ENCODE data around the gene KCTD15.

- TF ChIP-seq CTCF (conservative IDR thresholded peaks at IDR 0.05; ENCODE audit: low read length): no peak
- TF ChIP-seq EZH2phosphoT487 (IDR thresholded peaks at IDR 0.05; ENCODE audit: borderline replicate concordance, low read depth, low read length): no peak
Observed at GRCh38 chr19:33775731-33776487, 20.8 kb upstream of the KCTD15 start.
